GM12801 (cell line): ENCODE measurements around the gene SOBP.

Experiments
- TF ChIP-seq, protein P1 (sequence below): IDR thresholded peaks from one replicate; pipeline ENCODE4 v1.5.1; 2011; ENCODE audit warnings: control low read depth; ENCODE audit not compliant: insufficient read length; ENCODE audit errors: extremely low read depth

Gene SOBP

GRCh38 chr6:107634324-107635056, 144.6 kb downstream of the SOBP start:
- TF ChIP-seq, protein P1, sequence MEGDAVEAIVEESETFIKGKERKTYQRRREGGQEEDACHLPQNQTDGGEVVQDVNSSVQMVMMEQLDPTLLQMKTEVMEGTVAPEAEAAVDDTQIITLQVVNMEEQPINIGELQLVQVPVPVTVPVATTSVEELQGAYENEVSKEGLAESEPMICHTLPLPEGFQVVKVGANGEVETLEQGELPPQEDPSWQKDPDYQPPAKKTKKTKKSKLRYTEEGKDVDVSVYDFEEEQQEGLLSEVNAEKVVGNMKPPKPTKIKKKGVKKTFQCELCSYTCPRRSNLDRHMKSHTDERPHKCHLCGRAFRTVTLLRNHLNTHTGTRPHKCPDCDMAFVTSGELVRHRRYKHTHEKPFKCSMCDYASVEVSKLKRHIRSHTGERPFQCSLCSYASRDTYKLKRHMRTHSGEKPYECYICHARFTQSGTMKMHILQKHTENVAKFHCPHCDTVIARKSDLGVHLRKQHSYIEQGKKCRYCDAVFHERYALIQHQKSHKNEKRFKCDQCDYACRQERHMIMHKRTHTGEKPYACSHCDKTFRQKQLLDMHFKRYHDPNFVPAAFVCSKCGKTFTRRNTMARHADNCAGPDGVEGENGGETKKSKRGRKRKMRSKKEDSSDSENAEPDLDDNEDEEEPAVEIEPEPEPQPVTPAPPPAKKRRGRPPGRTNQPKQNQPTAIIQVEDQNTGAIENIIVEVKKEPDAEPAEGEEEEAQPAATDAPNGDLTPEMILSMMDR, result no peak

GRCh38 chr6:107635057-107635515, 145.2 kb downstream of the SOBP start:
- TF ChIP-seq, protein P1, result no peak

- TF ChIP-seq, protein P1, result no peak
Observed at GRCh38 chr6:107636486-107636885, 146.6 kb downstream of the SOBP start.

GRCh38 chr6:107637316-107638315, 147.7 kb downstream of the SOBP start:
- TF ChIP-seq, protein P1, result no peak

DNA sequence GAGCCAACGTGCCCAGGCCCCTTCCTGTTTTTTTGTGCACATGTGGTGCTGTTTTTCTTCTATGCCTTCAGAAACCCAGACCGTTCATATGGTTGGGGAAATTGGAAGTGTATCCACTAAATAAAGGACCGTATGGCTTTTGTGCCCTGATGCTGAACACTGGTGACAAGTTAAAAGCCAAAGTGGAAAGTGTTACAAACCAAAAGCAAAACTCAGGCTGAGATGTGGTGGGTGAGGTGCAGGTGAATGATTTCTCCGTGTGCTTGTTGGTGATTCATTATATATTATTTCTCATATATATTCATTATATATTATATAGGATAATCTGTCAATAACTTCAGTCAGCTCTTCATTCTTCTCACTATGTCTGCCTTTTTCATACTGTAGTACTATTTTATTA, 148.6 kb downstream of the SOBP start:
- TF ChIP-seq, protein P1, result no peak

DNA sequence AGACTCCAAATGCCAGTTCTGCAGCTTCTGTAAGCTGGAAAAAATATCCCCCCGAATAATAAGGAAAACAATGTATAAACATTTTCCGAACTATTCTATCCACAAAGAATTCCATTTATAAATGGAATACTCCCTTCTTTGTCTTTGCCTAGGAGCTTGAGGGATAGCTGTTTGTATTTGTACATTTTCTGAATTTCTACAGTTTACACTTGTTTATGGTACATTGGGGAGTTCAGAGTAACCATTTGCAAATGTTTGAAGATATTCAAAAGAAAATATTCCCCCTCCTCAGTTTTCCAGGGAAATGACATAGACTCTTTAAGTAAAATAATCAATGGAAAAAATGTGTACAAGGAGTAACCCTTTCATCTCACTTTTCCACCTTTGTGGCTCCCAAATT, 149.6 kb downstream of the SOBP start:
- TF ChIP-seq, protein P1, result no peak

- TF ChIP-seq, protein P1, result no peak
Observed at GRCh38 chr6:107641071-107641470, 151.2 kb downstream of the SOBP start.
